ENCODE measurements around the gene RGS16. TPM values are rescaled to one million over a fixed set of nuclear protein-coding genes. Genes with fewer than 3 reads are reported as not detected.

RGS16 gene
- total and polyA plus RNA-seq, 5 donors from 2014 or later = 0.34 to 16.6 (median 0.57) TPM

DNA sequence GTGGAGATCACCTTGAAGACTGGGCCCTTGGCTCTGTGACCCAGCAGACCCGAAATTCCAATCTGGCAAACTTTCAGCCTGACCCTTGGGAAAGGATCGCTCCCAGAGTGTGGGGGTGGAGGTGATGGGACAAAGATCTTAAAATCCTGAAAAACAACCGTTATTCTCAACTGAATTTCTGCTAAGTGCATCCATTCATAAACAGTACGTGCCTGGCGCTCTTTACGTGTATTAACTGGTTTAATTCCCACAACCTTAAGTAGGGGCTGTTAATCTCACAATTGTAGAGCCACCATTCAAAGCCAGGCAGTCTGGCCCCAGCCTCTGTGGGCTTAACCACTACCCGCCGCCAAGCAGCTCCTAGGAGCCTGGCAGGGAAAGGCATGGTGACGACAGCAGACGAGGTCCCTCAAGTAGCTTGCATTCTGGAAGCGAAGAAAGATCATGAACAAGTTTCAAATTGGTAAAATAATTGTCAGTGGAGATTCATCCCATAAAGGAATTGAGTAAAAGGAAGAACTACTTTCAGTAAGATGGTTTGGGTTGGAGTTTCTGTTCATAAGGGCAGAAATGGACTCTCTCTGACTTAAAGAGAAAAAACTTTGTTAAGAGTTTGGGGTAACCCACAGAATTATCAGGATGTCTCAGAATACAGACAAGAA is 11.4 kb upstream of the RGS16 start:
- H3K27me3 ChIP-seq (ENCODE audit: control insufficient read depth, insufficient read depth, low read length) = no peaks in the 10 kb centered on the region
- Mint-ChIP-seq H3K27me3 (peaks cover 29% of the 10 kb centered on the region), H3K9me3 (peaks cover 0 to 2% (median 2%) of the 10 kb centered on the region in 7 donors), H3K36me3 (peaks cover 4% of the 10 kb centered on the region), H3K4me3 (peak overlapping the region; percentile 86 to 90 (median 88)), H3K27ac (peak overlapping the region; percentile 52 to 91 (median 83)), H3K4me1 (peaks cover 17 to 37% (median 27%) of the 10 kb centered on the region in 4 donors)
- no peak overlapping the region for H3K27ac ChIP-seq (ENCODE audit: insufficient read depth, low read length, poor library complexity, severe bottlenecking)
- peak in 1 of 3 donors; percentile 19 for DNase-seq
- H3K4me1 ChIP-seq (ENCODE audit: control insufficient read depth, insufficient read depth, low read length, poor library complexity, severe bottlenecking) = peaks cover 33% of the 10 kb centered on the region
- no peaks in the 10 kb centered on the region for H3K36me3 ChIP-seq (ENCODE audit: control insufficient read depth, insufficient read depth, low read length)
- peaks cover 0 to 1% of the 10 kb centered on the region in 2 experiments for H3K9me3 ChIP-seq (ENCODE audit: control insufficient read depth in 2 of 2, low read length in 2 of 2)
- no peak for ATAC-seq (ENCODE audit: low read depth in 2 of 2)
- peak overlapping the region; percentile 94 for H3K4me3 ChIP-seq (ENCODE audit: low read depth, low read length)

DNA sequence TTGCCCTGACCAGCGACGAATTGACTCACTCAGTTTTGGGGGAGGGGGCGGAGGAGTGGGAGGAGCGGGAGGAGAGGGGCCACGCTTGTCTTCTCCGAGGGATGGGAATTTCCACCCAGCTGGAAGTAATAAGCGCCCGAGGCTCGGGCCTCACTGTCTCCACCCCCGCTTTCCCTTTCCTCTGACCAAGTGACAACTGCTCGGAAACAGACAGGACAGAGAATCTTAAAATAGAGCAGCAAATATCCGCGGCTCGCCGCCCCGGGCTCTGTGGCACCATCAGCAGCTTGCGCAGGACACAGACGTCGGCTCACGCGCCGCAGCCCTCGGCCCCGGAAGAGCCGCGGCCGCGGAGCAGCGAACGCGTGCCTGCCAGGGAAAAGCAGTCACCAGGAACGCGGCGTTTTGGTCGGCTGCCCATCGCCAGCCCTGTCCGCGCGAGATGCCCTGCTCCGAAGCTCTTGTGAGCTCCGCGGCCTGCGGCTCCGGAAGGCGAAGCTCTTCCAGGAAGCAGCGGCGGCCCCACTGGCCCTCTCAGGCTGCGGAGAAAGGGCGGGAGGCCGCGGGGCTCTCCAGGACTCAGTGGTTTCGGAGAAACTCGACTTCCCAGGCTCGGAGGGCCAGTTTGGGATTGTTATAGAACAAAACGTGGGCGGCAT is 10.7 kb upstream of the RGS16 start:
- Mint-ChIP-seq H3K27ac (peak overlapping the region; percentile 52 to 91 (median 83)), H3K9me3 (peaks cover 0 to 2% (median 0%) of the 10 kb centered on the region in 7 donors), H3K4me1 (peaks cover 17 to 37% (median 27%) of the 10 kb centered on the region in 4 donors), H3K4me3 (peak overlapping the region; percentile 86 to 90 (median 88)), H3K27me3 (peaks cover 29% of the 10 kb centered on the region), H3K36me3 (peaks cover 4% of the 10 kb centered on the region)
- H3K4me3 ChIP-seq (ENCODE audit: low read depth, low read length) = peak overlapping the region; percentile 94
- no peak overlapping the region for H3K27ac ChIP-seq (ENCODE audit: insufficient read depth, low read length, poor library complexity, severe bottlenecking)
- no peaks in the 10 kb centered on the region for H3K9me3 ChIP-seq (ENCODE audit: control insufficient read depth in 2 of 2, low read length in 2 of 2)
- ATAC-seq (ENCODE audit: low read depth in 2 of 2) (peak; percentile 25 to 29), DNase-seq (peak in 2 of 3 donors; percentile 35 to 60)
- no peaks in the 10 kb centered on the region for H3K36me3 ChIP-seq (ENCODE audit: control insufficient read depth, insufficient read depth, low read length)
- no peaks in the 10 kb centered on the region for H3K27me3 ChIP-seq (ENCODE audit: control insufficient read depth, insufficient read depth, low read length)
- peaks cover 33% of the 10 kb centered on the region for H3K4me1 ChIP-seq (ENCODE audit: control insufficient read depth, insufficient read depth, low read length, poor library complexity, severe bottlenecking)

DNA sequence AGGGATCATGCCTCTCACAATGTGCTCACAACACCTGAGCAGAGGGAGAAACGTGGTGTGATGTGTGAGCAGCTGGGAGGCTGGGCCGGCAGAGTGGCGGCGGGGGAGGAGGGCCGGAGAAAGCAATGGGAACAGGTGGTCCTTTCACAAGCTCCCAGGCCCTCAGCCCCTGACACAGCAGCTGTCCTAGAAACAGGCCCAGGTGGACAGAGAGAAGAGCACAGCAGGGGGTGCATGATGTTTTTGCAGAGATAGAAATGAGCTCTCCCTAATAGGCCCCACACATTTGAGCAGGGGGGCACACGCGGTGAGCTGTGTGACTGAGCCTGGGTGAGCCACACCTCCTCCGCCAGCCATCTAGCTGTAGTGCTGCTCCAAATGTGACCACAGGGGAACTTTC is 7.6 kb upstream of the RGS16 start:
- H3K4me1 ChIP-seq (ENCODE audit: control insufficient read depth, insufficient read depth, low read length, poor library complexity, severe bottlenecking) = peaks cover 30% of the 10 kb centered on the region
- no peak overlapping the region for H3K27ac Mint-ChIP-seq

DNA sequence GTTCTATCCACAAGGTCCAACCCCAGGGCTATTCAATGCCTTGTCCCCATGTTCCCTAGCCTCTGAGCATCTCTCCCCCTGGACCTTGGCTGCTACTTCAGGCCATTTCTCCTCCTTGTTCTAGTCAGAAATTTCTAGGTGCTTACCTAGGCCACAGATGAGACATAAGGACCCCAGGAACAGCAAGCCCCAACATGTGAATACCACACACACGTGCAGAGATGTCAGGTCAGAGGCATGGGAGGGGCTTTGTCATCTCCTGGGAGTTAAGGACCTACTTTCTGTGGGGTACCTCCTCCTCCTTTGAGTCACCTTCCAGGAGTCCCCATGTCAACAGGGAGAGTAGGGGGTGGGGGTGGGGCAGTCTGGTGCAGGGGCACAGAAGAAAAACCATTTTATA is 7.1 kb upstream of the RGS16 start:
- ATAC-seq (ENCODE audit: low read depth in 2 of 2) (no peak), DNase-seq (no peak)
- Mint-ChIP-seq H3K9me3 (no peaks in the 10 kb centered on the region), H3K4me1 (peaks cover 5 to 25% (median 12%) of the 10 kb centered on the region in 4 donors), H3K36me3 (no peaks in the 10 kb centered on the region), H3K27ac (no peak overlapping the region), H3K4me3 (no peak overlapping the region), H3K27me3 (peaks cover 36% of the 10 kb centered on the region)
- Histone ChIP-seq H3K4me1 (ENCODE audit: control insufficient read depth, insufficient read depth, low read length, poor library complexity, severe bottlenecking) (peaks cover 25% of the 10 kb centered on the region), H3K27ac (ENCODE audit: insufficient read depth, low read length, poor library complexity, severe bottlenecking) (no peak overlapping the region), H3K9me3 (ENCODE audit: control insufficient read depth in 2 of 2, low read length in 2 of 2) (no peaks in the 10 kb centered on the region), H3K4me3 (ENCODE audit: low read depth, low read length) (no peak overlapping the region), H3K27me3 (ENCODE audit: control insufficient read depth, insufficient read depth, low read length) (no peaks in the 10 kb centered on the region), H3K36me3 (ENCODE audit: control insufficient read depth, insufficient read depth, low read length) (no peaks in the 10 kb centered on the region)

More for the DNA sequence above, 7.6 kb upstream of the RGS16 start:
- Histone ChIP-seq H3K36me3 (ENCODE audit: control insufficient read depth, insufficient read depth, low read length) (no peaks in the 10 kb centered on the region), H3K27ac (ENCODE audit: insufficient read depth, low read length, poor library complexity, severe bottlenecking) (no peak overlapping the region), H3K9me3 (ENCODE audit: control insufficient read depth in 2 of 2, low read length in 2 of 2) (no peaks in the 10 kb centered on the region), H3K4me3 (ENCODE audit: low read depth, low read length) (no peak overlapping the region), H3K27me3 (ENCODE audit: control insufficient read depth, insufficient read depth, low read length) (no peaks in the 10 kb centered on the region)
- peaks cover 36% of the 10 kb centered on the region for H3K27me3 Mint-ChIP-seq
- ATAC-seq (ENCODE audit: low read depth in 2 of 2) (no peak), DNase-seq (no peak)
- peaks cover 8 to 29% (median 17%) of the 10 kb centered on the region in 4 donors for H3K4me1 Mint-ChIP-seq
- no peak overlapping the region for H3K4me3 Mint-ChIP-seq
- H3K36me3 Mint-ChIP-seq = no peaks in the 10 kb centered on the region
- H3K9me3 Mint-ChIP-seq = no peaks in the 10 kb centered on the region

DNA sequence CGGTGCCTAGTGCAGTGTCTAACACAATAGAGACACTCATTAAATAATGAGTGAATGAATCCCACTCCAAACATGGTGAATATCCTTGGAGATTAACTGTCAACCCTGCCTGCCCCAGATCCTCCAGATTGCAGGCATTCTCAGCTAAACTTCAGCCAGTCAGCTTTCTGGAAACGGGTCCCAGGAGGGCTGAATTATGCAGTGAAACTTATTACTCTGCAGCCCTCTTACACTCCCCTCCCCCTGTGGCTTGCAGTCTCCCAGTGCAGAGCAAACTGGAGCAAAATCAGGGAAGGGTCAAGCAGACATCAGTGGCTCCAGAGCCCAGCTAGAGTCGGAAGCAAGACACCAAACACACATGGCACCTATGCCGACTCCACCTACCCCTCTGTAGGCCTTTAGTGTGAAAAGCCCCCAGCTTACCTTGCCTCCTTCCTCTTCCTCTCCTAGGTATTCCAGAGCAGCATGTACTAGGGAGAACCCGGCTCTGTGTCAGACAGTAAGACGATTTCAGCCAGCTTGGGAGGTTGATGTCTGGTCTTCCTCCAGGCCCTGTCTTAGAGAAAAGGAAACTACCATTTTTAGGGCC is 6.5 kb upstream of the RGS16 start:
- Mint-ChIP-seq H3K4me3 (no peak overlapping the region), H3K36me3 (no peaks in the 10 kb centered on the region), H3K9me3 (no peaks in the 10 kb centered on the region), H3K4me1 (peaks cover 0 to 18% (median 8%) of the 10 kb centered on the region in 4 donors), H3K27ac (peak overlapping the region in 1 of 3 donors; percentile 45), H3K27me3 (peaks cover 29% of the 10 kb centered on the region)
- H3K4me3 ChIP-seq (ENCODE audit: low read depth, low read length) = no peak overlapping the region
- no peak for ATAC-seq (ENCODE audit: low read depth in 2 of 2)
- no peak for DNase-seq
- H3K27me3 ChIP-seq (ENCODE audit: control insufficient read depth, insufficient read depth, low read length) = no peaks in the 10 kb centered on the region
- H3K27ac ChIP-seq (ENCODE audit: insufficient read depth, low read length, poor library complexity, severe bottlenecking) = no peak overlapping the region
- H3K36me3 ChIP-seq (ENCODE audit: control insufficient read depth, insufficient read depth, low read length) = no peaks in the 10 kb centered on the region
- no peaks in the 10 kb centered on the region for H3K9me3 ChIP-seq (ENCODE audit: control insufficient read depth in 2 of 2, low read length in 2 of 2)
- peaks cover 19% of the 10 kb centered on the region for H3K4me1 ChIP-seq (ENCODE audit: control insufficient read depth, insufficient read depth, low read length, poor library complexity, severe bottlenecking)

DNA sequence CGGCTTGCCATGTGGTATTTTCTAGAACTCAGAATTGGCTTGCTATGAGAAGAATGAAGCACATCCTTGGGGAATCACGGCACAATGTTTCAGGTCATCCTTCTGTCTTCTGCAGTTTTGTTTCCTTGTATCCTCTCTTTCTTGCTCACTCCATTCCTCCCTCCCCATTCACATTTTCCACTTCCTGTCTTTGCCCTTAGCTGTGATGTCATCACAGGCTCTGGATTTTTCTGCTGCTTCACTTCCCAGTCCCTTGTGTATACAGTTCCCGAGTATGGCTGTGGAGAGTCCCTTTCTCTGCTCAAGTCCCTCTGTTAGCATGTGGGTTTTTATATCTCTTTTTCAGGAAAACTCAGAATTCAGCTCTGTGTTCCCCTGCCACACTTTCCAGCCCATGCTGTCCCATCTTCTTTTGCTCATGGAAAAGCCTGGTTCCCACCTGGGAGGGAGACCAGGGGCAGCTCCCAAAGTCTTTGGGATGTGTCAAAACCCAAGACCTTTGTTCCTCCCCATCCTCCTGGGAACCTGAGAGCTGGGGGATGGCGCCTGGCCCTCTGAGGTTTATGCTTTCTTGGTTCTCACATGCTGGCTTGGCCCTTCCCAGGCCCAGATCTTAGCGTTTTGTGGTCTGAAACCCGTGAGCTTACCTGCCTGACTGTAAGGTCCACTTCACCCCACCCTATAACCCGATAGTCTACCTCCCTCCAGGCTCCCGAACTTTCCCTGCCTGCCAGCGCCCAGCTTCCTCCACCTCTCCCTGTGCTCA is 4.8 kb upstream of the RGS16 start:
- H3K36me3 Mint-ChIP-seq = no peaks in the 10 kb centered on the region
- no peaks in the 10 kb centered on the region for H3K9me3 Mint-ChIP-seq
- Histone ChIP-seq H3K27me3 (ENCODE audit: control insufficient read depth, insufficient read depth, low read length) (no peaks in the 10 kb centered on the region), H3K9me3 (ENCODE audit: control insufficient read depth in 2 of 2, low read length in 2 of 2) (no peaks in the 10 kb centered on the region), H3K4me1 (ENCODE audit: control insufficient read depth, insufficient read depth, low read length, poor library complexity, severe bottlenecking) (peaks cover 13% of the 10 kb centered on the region), H3K36me3 (ENCODE audit: control insufficient read depth, insufficient read depth, low read length) (no peaks in the 10 kb centered on the region), H3K4me3 (ENCODE audit: low read depth, low read length) (no peak overlapping the region), H3K27ac (ENCODE audit: insufficient read depth, low read length, poor library complexity, severe bottlenecking) (no peak overlapping the region)
- peaks cover 0 to 5% (median 2%) of the 10 kb centered on the region in 4 donors for H3K4me1 Mint-ChIP-seq
- no peak overlapping the region for H3K27ac Mint-ChIP-seq
- H3K27me3 Mint-ChIP-seq = peaks cover 22% of the 10 kb centered on the region
- H3K4me3 Mint-ChIP-seq = no peak overlapping the region
- no peak for DNase-seq
- ATAC-seq (ENCODE audit: low read depth in 2 of 2) = no peak

DNA sequence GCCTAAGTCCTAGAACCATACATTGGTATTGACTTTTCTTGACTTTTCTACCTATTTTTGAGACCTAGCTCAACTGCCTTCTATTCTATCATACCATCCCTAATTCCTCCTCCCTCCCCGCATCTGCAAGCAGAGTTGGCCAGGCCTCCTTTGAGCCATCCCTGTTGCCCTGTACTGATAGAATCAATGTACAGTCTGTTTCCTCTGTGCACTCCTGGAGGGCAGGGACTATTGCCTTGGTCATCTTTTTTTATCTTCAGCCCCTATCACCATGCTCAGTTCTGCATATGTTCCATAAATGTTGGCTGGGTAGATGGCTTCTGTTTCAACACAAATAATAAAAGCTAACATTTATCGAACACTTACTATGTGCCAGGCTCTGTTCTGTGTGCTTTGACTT is 4.0 kb upstream of the RGS16 start:
- Mint-ChIP-seq H3K27me3 (peaks cover 14% of the 10 kb centered on the region), H3K27ac (no peak overlapping the region), H3K36me3 (no peaks in the 10 kb centered on the region), H3K9me3 (no peaks in the 10 kb centered on the region), H3K4me3 (no peak overlapping the region), H3K4me1 (peaks cover 0 to 6% (median 2%) of the 10 kb centered on the region in 4 donors)
- H3K4me1 ChIP-seq (ENCODE audit: control insufficient read depth, insufficient read depth, low read length, poor library complexity, severe bottlenecking) = peaks cover 19% of the 10 kb centered on the region
- H3K4me3 ChIP-seq (ENCODE audit: low read depth, low read length) = no peak overlapping the region
- no peaks in the 10 kb centered on the region for H3K36me3 ChIP-seq (ENCODE audit: control insufficient read depth, insufficient read depth, low read length)
- no peak overlapping the region for H3K27ac ChIP-seq (ENCODE audit: insufficient read depth, low read length, poor library complexity, severe bottlenecking)
- DNase-seq (no peak), ATAC-seq (ENCODE audit: low read depth in 2 of 2) (no peak)
- no peaks in the 10 kb centered on the region for H3K9me3 ChIP-seq (ENCODE audit: control insufficient read depth in 2 of 2, low read length in 2 of 2)
- H3K27me3 ChIP-seq (ENCODE audit: control insufficient read depth, insufficient read depth, low read length) = no peaks in the 10 kb centered on the region
